Measurements from ENCODE around the gene ZNF79.

The ZNF79 gene

GRCh38 chr9:127397646-127398274 is 26.4 kb upstream of the ZNF79 start:
- no peak for DNase-seq (ENCODE audit: low read depth)

GRCh38 chr9:127398275-127398647 is 25.9 kb upstream of the ZNF79 start:
- H3K4me3 ChIP-seq (ENCODE audit: low read depth, low read length): peak overlapping the region; percentile 61
- no peak for DNase-seq (ENCODE audit: low read depth)

More at GRCh38 chr9:127397646-127398274, 26.4 kb upstream of the ZNF79 start:
- peak overlapping the region; percentile 61 for H3K4me3 ChIP-seq (ENCODE audit: low read depth, low read length)

GRCh38 chr9:127398715-127399400 is 25.3 kb upstream of the ZNF79 start:
- DNase-seq (ENCODE audit: low read depth): no peak
- H3K4me3 ChIP-seq (ENCODE audit: low read depth, low read length): no peak overlapping the region

GRCh38 chr9:127399736-127400269 is 24.4 kb upstream of the ZNF79 start:
- no peak for DNase-seq (ENCODE audit: low read depth)
- H3K4me3 ChIP-seq (ENCODE audit: low read depth, low read length): no peak overlapping the region

GRCh38 chr9:127402401-127403090 is 21.6 kb upstream of the ZNF79 start:
- no peak overlapping the region for H3K4me3 ChIP-seq (ENCODE audit: low read depth, low read length)
- no peak for DNase-seq (ENCODE audit: low read depth)

GRCh38 chr9:127403507-127404192 is 20.5 kb upstream of the ZNF79 start:
- no peak overlapping the region for H3K4me3 ChIP-seq (ENCODE audit: low read depth, low read length)
- DNase-seq (ENCODE audit: low read depth): no peak

- H3K4me3 ChIP-seq (ENCODE audit: low read depth, low read length): no peak overlapping the region
- no peak for DNase-seq (ENCODE audit: low read depth)
Observed at GRCh38 chr9:127404631-127405030, 19.6 kb upstream of the ZNF79 start.

GRCh38 chr9:127405344-127406125 is 18.6 kb upstream of the ZNF79 start:
- no peak for DNase-seq (ENCODE audit: low read depth)
- H3K4me3 ChIP-seq (ENCODE audit: low read depth, low read length): no peak overlapping the region

- no peak overlapping the region for H3K4me3 ChIP-seq (ENCODE audit: low read depth, low read length)
- DNase-seq (ENCODE audit: low read depth): no peak
Observed at GRCh38 chr9:127406799-127407491, 17.2 kb upstream of the ZNF79 start.

- no peak for DNase-seq (ENCODE audit: low read depth)
- no peak overlapping the region for H3K4me3 ChIP-seq (ENCODE audit: low read depth, low read length)
Observed at GRCh38 chr9:127407492-127407843, 16.7 kb upstream of the ZNF79 start.

GRCh38 chr9:127411122-127411521 is 13.1 kb upstream of the ZNF79 start:
- no peak for DNase-seq (ENCODE audit: low read depth)
- H3K4me3 ChIP-seq (ENCODE audit: low read depth, low read length): no peak overlapping the region

GRCh38 chr9:127415141-127415540 is 9.0 kb upstream of the ZNF79 start:
- H3K4me3 ChIP-seq (ENCODE audit: low read depth, low read length): no peak overlapping the region
- no peak for DNase-seq (ENCODE audit: low read depth)

GRCh38 chr9:127415657-127416056 is 8.5 kb upstream of the ZNF79 start:
- DNase-seq (ENCODE audit: low read depth): no peak
- H3K4me3 ChIP-seq (ENCODE audit: low read depth, low read length): no peak overlapping the region

GRCh38 chr9:127417131-127418036 is 6.8 kb upstream of the ZNF79 start:
- DNase-seq (ENCODE audit: low read depth): no peak

GRCh38 chr9:127418037-127418471 is 6.1 kb upstream of the ZNF79 start:
- H3K4me3 ChIP-seq (ENCODE audit: low read depth, low read length): no peak overlapping the region
- no peak for DNase-seq (ENCODE audit: low read depth)

More at GRCh38 chr9:127417131-127418036, 6.8 kb upstream of the ZNF79 start:
- H3K4me3 ChIP-seq (ENCODE audit: low read depth, low read length): no peak overlapping the region

GRCh38 chr9:127419348-127419747 is 4.8 kb upstream of the ZNF79 start:
- DNase-seq (ENCODE audit: low read depth): no peak
- no peak overlapping the region for H3K4me3 ChIP-seq (ENCODE audit: low read depth, low read length)

GRCh38 chr9:127421057-127421456 is 3.1 kb upstream of the ZNF79 start:
- H3K4me3 ChIP-seq (ENCODE audit: low read depth, low read length): no peak overlapping the region
- DNase-seq (ENCODE audit: low read depth): no peak
